ENCODE results near the gene COLEC12. TPM values are rescaled to one million over a fixed set of nuclear protein-coding genes. Genes with fewer than 3 reads are reported as not detected.

The COLEC12 gene
- total RNA-seq, 1 donor from 2014 or later: 13.5 TPM

GRCh38 chr18:506264-506663, 5.8 kb upstream of the COLEC12 start:
- no peak for DNase-seq (ENCODE audit: low read depth, low spot score)

GRCh38 chr18:505483-506122, 5.1 kb upstream of the COLEC12 start:
- DNase-seq (ENCODE audit: low read depth, low spot score): no peak

- DNase-seq (ENCODE audit: low read depth, low spot score): no peak
These were observed 859 bp upstream of the COLEC12 start for GRCh38 chr18:501406-501714.

- no peak for DNase-seq (ENCODE audit: low read depth, low spot score)
These were observed 497 bp downstream of the COLEC12 start for GRCh38 chr18:499776-500631.

GRCh38 chr18:498931-499775, 1.3 kb downstream of the COLEC12 start:
- no peak for DNase-seq (ENCODE audit: low read depth, low spot score)

- DNase-seq (ENCODE audit: low read depth, low spot score): no peak
These were observed 2.8 kb downstream of the COLEC12 start for GRCh38 chr18:497688-498087.

GRCh38 chr18:495452-495851, 5.0 kb downstream of the COLEC12 start:
- DNase-seq (ENCODE audit: low read depth, low spot score): no peak

GRCh38 chr18:495017-495416, 5.5 kb downstream of the COLEC12 start:
- DNase-seq (ENCODE audit: low read depth, low spot score): no peak

- no peak for DNase-seq (ENCODE audit: low read depth, low spot score)
These were observed 6.2 kb downstream of the COLEC12 start for GRCh38 chr18:493986-494983.

GRCh38 chr18:492451-492850, 8.1 kb downstream of the COLEC12 start:
- DNase-seq (ENCODE audit: low read depth, low spot score): no peak

- no peak for DNase-seq (ENCODE audit: low read depth, low spot score)
These were observed 9.9 kb downstream of the COLEC12 start for GRCh38 chr18:490624-491023.

GRCh38 chr18:490024-490366, 10.5 kb downstream of the COLEC12 start:
- DNase-seq (ENCODE audit: low read depth, low spot score): no peak

GRCh38 chr18:489244-490023, 11.1 kb downstream of the COLEC12 start:
- DNase-seq (ENCODE audit: low read depth, low spot score): no peak

- no peak for DNase-seq (ENCODE audit: low read depth, low spot score)
These were observed 13.4 kb downstream of the COLEC12 start for GRCh38 chr18:486929-487740.

GRCh38 chr18:484749-485464, 15.6 kb downstream of the COLEC12 start:
- DNase-seq (ENCODE audit: low read depth, low spot score): no peak

- no peak for DNase-seq (ENCODE audit: low read depth, low spot score)
These were observed 21.8 kb downstream of the COLEC12 start for GRCh38 chr18:478681-479080.

GRCh38 chr18:477565-477964, 22.9 kb downstream of the COLEC12 start:
- DNase-seq (ENCODE audit: low read depth, low spot score): no peak

GRCh38 chr18:476251-476664, 24.2 kb downstream of the COLEC12 start:
- DNase-seq (ENCODE audit: low read depth, low spot score): no peak

Data from pulmonary artery endothelial cell (primary cell).